ENCODE data around the gene ALG6.

The ALG6 gene

DNA sequence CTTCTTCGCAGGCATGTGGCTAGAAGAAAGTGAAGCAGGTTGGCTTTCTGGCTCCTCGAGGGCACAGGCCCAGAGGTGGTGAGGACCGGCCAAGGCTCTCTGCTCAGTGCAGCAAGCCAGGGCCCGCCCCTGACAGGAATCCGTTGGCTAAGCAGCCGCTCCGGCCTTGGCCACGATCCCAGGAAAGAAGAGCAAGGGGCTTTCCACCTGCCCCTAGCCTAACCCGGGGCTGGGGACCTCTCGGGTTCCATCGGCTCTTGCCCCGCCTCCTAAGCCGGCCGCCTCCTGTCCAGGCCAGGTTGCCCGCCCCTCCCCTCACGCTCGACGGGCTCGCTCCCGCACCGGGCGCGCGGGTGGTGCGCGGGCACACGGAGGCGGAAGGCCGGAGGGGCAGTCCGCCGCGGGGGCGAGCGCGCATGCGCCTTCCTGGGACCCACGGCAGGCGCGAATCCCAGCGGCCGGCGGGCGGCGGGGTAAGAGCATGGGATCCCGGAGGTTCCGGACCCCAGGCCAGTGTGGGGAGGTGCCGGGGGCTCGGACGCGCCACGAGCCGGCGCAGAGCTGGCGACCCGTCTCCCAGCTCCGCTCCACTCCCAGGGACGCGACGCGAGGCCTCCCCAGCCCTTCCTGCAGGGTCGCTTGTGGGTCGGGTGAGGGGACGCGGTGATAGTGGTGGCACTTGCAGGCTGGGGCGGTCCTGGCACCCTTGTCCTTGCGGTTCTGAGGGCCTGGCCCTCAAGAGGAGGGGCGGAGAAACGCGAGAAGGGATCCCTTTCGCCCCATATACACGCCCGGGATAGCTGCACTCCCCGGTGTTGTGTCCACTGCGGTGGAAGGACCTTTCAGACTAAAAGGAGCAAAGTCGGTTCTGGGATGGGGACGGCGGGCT, at the start of gene ALG6:
TSS of gene ALG6 (plus strand) at position 413 of the 889 bp plus-strand sequence. CDS start 3,351 bp downstream, outside the sequence.
- DNase-seq: peak; percentile 95

DNA sequence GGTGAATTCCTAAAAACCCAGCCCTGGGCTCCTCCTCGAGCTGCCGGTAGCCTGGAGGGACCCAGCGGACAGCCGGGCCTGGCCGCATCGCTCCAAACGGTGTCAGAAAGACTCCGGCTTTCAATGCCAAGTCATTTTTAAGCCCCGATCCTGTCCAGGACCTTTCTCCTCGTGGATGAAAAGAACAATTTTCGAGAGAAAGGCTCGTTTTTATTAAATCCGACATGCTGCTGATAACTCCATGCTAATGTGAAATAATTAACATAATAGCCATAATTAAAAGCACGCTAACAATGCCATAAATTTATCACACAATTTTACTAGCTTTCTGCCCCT, 49.6 kb upstream of the ALG6 start:
- no peak for DNase-seq

DNA sequence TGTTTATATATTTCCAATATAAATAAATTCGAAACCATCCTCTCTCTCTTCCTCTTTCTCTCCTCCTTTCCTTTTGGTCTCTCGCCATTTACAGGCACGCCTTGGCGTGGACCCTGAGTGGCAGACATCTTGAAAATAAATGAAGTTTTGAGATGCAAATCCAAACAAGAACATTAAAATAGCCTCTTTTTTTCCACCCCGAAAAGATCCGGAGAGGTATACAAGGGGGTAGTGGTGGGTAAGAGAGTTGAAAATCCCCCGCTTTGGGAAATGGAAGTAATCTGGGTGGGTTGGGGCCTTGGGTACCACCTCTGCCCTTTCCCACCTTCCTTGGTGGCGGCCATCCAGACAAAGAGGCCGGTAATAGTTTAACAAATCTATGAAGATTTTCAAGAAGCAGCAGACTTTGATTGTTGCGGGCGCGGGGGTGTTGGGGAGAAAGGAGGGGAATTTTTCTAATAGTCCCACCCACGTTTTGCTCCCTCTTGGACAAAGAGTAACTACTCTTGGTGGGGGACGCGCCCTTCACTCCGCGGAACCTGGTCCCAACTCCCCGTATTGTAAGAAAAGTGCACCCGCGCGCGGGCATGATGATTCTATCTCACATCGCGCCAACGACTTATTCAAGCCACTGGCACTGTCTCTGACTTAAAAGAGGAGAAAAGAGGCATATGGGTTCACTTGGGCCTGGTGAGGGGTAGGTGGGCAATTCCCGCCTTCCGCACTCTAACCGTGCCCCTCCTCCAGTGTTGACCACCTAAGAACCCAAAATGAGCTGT, 49.0 kb upstream of the ALG6 start:
- DNase-seq: no peak

DNA sequence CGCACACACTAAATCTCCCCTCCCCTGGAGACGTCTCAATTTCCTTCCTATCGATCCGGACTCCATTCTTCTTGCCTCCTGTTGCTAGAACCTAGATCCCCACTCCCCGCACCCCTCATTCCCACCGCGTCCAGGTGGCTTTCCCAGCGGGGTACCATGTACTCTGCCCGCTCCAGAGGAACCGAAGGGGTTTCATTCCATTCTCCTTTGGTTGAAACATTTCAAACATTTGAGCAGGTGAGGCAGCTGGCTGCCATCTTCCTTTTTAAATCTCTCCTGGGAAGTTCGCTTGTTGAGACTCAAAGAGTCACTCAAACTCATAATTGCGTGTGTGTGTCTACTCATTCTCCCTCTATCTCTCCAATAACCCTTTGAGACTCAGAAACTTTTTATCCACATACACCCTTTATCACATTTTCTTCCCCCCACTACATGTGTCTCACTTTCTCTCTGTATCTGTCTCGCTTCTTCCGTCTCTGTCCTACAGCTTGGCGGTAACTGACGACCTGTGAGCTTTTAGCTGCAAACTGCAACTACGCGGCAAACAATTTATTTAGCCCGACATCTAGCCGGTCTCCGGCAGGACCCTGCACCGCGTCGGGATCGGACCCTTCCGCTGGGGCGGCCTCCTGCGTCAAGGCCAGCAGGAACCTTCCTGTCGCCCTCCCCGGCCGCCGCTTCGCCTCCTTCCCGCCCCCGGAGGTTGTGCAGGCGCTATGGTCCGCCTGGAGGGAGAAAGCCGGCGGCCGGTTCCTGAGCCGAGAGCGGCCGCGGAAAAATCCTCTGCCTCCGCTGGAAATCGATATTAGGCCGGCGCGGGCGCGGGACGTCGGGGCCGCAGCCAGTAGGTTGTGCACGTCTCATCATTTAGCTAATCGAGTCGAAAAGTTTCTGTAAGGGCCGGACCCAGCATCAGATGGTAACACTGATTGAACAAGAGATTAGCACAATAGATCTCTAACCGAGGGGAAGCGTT, 48.1 kb upstream of the ALG6 start:
- DNase-seq: no peak

DNA sequence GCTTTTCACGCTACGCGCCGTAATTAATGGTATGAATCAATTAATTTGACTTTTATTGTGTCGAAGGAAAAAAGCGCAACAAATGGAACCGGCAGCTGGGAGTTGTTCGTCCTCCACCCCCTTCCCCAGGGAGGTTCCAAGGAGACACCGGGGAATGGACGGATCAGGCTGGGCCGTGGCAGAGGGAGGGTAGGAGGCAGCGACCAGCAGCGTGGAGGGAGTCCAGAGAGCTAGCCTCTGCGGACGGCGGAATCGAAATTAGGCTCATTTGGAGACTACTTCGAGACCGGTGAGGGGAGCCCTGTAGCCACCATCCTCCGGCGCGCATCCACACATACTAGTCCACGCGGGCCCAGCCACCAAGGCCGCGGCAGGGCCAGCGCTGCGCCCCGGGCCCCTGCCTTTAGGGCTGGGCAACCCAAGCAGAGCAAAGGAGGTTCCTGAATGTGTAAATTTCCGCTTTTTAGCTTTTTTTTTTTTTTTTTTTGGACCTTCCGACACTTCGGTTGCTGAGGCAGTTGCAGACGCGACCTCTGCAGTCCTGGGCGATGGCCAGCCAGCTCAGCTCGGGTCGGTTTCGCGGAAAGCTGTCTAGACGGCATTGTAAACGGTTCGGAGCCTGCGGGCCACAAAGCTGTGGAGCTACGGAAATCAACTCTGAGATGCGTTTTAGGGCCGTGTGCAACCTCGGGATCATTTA, 47.3 kb upstream of the ALG6 start:
- DNase-seq: no peak

DNA sequence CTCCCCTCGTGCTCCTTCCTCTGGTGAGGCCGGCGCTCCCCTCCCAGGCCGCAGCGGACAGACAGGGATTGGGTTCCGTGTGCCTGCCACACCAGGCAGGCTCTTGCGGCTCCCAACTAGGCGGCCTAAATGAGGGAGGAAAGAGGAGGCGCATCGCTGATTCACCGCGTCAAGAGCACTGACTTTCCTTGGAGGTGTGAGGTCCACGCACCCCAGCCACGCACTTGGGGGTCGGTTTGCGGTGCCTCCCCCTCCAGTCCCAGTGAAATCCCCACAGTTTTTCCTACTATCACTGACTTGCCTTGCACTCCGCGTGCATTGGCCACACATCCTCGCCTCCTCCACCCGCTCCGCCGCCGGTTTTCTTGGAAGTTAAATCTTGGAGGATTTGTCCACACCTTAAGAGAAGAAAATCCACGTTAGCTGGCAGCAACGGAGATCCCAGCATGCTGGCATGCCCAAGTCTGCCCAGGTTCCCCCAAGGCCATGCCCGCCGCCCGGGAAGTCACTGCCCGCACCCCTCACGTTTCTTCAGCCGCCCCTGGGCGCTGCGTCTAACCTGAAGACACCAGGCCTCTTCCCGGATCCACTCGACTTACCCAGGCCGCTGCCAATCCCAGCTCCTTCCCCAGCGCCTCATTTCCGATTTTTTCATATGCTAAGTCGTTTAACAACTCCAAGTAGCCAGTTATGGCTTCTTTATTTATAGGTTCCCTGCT, 46.2 kb upstream of the ALG6 start:
- DNase-seq: no peak

DNA sequence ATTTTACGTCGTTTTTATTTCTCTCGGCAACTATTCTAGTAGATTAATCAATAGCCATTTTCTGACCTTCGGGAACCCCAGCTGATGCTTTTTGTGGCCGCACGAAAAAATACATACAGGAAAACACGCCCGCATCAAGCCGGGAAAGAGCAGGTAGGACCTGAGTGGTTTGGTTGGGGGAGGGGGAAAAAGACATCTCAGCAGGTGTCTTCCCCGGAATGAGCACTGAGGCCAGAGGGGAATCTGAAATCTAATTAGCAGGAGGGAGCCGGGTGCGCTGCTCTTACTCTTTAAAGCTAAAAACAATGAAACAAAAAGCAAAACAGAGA, 45.7 kb upstream of the ALG6 start:
- DNase-seq: no peak

DNA sequence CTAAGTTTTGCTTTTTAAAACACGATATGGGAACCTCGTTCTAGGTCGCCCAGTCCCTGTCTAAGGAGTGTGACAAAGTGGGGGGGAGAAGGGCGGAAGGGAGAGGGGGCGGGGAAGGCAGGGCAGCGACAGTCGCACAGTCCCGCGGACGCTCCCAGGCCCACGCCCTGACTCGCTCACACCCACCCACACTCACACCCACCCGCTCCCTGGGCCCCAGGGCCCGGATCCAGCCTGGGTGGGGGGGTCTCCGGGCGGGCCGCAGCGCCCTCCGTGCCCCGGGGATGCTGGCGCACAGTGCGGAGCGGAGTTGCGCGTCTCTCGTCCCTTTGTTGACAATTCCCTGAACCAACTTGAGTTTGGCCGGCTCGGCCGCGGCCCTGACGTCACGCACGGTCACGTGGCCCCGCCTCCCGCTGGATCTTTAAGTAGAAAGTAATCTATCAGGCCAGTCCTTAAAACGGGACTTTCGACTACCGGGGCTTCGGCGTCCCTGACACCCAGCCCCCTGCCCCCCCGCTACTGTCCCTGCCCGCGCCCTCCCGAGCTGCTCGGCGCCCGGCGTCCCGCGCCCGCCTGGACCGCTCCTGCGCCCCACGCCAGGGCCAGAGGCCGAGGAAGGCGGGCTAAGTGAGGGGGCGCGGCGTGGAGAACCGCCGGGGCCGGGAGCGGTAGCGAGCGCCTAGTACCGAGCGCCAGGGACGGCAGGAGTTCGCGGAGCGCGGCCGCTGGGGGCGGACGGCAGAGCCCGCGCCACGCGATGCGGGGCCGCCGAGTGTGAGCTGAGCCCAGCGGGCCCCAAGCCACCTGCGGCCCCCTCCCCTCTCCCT, 45.1 kb upstream of the ALG6 start, which contains the start of gene FOXD3:
TSS of gene FOXD3 (plus strand) at position 454 of the 830 bp plus-strand sequence. CDS start 492 bp downstream, outside the sequence.
- peak; percentile 66 for DNase-seq

DNA sequence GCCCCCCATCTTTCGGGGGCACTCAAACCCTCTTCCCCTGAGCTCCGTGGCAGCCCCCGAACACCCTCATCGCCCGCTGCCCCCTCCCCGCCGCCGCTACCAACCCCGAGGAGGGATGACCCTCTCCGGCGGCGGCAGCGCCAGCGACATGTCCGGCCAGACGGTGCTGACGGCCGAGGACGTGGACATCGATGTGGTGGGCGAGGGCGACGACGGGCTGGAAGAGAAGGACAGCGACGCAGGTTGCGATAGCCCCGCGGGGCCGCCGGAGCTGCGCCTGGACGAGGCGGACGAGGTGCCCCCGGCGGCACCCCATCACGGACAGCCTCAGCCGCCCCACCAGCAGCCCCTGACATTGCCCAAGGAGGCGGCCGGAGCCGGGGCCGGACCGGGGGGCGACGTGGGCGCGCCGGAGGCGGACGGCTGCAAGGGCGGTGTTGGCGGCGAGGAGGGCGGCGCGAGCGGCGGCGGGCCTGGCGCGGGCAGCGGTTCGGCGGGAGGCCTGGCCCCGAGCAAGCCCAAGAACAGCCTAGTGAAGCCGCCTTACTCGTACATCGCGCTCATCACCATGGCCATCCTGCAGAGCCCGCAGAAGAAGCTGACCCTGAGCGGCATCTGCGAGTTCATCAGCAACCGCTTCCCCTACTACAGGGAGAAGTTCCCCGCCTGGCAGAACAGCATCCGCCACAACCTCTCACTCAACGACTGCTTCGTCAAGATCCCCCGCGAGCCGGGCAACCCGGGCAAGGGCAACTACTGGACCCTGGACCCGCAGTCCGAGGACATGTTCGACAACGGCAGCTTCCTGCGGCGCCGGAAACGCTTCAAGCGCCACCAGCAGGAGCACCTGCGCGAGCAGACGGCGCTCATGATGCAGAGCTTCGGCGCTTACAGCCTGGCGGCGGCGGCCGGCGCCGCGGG, 44.2 kb upstream of the ALG6 start:
- DNase-seq: peak; percentile 59

DNA sequence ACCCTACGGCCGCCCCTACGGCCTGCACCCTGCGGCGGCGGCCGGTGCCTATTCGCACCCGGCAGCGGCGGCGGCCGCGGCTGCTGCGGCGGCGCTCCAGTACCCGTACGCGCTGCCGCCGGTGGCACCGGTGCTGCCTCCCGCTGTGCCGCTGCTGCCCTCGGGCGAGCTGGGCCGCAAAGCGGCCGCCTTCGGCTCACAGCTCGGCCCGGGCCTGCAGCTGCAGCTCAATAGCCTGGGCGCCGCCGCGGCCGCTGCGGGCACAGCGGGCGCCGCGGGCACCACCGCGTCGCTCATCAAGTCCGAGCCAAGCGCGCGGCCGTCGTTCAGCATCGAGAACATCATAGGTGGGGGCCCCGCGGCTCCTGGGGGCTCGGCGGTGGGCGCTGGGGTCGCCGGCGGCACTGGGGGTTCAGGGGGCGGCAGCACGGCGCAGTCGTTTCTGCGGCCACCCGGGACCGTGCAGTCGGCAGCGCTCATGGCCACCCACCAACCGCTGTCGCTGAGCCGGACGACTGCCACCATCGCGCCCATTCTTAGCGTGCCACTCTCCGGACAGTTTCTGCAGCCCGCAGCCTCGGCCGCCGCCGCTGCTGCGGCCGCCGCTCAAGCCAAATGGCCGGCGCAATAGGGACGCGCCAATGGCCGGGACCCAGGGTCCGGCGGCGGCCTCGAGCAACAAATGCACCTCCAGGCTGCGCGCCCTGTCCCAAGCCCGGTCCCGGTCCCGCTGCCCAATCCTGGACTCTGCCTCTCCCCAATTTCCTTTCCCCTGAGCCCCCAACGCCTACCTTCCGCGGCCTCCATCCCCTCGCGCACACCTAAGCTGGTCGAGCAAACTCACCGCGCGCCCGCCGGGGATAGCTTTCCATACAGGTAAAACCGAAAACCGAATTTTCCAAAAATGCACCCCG, 43.3 kb upstream of the ALG6 start:
- no peak for DNase-seq

DNA sequence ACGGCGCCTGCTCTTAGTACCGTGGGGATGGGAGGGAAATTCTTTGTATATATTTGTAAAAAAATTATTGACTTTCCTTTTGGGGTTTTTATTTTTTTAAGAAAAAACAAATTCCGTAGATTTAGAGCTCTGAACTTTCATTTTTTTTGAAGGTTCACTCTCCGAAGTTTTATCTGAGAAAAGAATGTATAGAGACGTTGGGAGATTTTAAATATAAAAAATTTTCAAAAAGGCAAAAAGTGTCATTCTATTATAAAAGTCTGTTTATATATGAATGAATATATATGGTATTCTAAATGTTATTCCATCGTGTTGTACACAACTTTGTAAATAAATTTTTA, 42.7 kb upstream of the ALG6 start:
- no peak for DNase-seq

DNA sequence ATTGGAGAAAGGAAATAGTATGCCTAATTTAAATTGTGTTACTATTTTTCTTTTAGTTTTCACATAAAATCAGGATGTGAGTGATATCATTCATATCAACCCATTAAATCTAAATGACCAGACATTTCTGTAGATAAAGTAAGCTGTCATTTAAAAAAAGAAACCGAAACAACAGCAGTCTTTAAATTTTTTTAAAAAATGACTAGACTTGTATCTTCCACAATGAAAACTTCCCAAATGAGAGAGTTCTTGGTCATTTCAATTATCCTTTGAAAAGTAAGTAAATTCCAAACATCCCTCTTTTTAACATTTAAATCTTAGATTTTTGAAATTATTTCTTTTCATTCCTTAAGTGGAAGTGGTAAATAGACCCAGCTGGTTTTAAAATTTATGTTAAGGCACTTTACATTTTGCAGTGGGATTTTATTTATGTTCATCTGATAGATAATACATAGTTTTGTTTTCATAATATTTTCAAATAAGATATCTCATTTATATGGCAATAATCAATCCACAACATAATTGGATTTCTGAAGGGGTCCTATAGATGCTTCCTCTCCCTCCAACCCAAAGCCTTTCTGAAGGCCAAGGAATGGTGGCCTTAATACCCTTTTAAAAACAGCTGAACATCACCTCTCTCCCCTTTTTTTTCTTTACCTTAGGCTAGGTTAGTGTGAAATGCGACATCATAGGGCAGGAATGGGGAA, 42.0 kb upstream of the ALG6 start:
- DNase-seq: no peak

DNA sequence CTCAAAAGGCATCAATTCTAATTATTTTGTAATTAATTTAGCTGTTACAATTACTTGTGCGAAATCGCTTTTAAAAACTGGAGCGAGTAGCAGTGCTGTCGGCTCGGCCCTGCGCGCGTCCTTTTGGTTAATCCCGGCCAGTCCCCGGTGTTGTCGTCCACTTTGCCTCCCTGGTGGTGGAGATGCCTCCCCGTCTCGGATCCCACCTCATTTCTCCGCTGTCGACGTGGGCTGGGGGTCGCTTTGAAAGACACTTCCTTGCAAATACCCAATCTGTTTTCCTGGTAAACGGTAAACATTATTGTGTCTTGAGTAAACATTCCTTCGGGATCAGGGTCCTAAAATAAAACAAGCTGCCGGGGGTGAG, 41.3 kb upstream of the ALG6 start:
- no peak for DNase-seq

DNA sequence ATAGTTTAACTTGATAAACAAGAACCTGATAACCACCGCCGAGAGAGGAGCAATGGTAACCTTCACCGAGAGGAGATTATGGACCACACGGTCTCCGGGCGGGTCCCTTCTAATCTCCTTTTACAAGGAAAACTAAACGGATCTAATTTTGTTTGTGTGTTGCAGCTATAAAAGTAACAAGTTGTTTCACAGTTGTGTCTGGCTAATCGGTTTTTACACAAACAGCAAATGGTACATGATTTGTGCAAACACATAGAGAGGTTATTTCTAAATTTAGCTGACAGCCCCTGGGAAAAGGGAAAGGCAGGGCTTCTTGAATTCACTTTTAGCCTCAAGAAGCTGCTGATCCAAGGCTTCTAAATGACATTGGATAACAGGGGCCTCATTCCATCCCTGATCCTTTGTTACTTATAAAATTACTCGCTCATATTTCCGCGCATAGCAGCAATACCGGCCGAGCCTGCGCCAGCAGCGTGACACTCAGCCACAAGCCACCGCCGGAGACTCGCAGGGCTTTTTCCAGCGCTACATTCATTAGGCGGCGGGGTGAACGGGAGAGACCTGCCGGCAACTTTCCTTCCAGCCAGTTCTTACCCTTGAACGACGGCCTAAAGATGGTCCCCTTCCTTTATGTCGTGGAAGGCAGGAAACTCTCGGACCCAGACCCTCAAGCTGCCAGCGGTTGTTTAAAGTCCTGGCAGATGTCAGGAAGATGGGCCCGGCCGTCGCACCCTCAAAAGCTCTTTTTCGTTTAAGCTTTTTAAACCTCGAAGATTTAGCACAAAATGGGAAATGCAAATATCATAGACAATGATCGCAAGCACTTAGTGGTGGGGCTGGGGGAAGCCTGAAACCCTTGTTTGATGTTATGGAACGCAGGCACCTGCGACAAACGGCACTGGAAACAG, 40.7 kb upstream of the ALG6 start:
- no peak for DNase-seq

DNA sequence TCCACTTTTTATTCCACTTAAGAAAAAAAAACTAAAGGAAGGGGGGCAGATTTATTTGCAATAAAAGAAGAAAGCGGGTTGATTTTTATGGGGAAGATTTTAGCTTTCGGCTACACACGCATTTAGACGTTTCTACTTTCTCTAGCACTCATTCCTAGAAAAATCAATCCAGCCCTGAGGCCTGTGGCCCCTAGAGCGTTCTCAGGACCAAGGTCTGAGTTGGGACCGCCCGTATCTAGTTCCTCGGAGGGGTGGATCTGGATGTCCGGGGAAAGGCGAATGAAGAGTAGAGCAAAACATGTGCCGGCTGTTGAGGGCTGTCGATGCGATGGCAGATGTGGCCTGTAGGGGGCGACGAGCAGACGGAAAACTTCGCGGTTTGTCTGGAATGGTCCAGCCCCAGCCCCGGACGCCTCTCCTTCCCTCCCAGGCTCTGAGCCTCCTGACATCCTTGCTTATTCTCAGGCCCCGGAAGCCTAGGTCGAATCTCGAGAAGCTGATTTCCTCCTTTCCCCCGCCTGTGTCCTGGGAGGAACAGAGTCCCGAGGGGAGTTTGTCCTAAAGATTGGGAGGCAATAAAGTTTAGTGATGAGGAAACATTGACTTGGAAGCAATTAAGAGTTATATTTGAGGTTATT, 39.9 kb upstream of the ALG6 start:
- peak; percentile 74 for DNase-seq

DNA sequence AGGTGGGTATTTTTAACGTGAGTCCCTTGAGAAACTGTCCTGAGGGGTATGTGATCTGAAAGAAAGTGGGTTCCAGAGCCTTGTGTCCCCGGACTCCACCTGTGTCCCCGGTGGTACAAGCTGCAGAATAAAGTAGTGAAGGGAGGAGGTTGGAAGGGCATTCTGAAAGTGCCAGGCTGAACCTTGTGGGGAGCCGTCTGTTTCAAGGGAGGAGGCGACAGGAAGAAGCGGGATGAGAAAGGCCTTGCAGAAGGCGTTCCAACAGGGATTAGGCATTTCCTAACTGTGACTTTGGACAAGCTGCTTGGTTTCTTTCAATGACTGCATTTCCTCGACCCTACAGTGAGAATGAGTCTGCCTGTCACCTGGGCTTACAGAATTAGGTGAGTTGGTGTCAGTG, 39.3 kb upstream of the ALG6 start:
- no peak for DNase-seq

Data from stimulated activated CD4-positive, alpha-beta T cell treated with anti-CD3 and anti-CD28 coated beads, Interleukin-15, amount 100 ng/mL, for 24 hours (primary cell).